GM10266 (cell line): Measurements from ENCODE around the gene SLC37A3.

Experiments used
- DNase-seq: peaks from one replicate; pipeline ENCODE4 v3.0.0; 2012; ENCODE audit errors: extremely low spot score
- TF ChIP-seq, protein P1 (sequence below): IDR thresholded peaks from 2 replicates; pipeline ENCODE4 v1.5.1; 2012; ENCODE audit warnings: mild to moderate bottlenecking, low read depth; ENCODE audit not compliant: control insufficient read depth, insufficient read depth; ENCODE audit errors: missing control alignments

Gene SLC37A3

DNA sequence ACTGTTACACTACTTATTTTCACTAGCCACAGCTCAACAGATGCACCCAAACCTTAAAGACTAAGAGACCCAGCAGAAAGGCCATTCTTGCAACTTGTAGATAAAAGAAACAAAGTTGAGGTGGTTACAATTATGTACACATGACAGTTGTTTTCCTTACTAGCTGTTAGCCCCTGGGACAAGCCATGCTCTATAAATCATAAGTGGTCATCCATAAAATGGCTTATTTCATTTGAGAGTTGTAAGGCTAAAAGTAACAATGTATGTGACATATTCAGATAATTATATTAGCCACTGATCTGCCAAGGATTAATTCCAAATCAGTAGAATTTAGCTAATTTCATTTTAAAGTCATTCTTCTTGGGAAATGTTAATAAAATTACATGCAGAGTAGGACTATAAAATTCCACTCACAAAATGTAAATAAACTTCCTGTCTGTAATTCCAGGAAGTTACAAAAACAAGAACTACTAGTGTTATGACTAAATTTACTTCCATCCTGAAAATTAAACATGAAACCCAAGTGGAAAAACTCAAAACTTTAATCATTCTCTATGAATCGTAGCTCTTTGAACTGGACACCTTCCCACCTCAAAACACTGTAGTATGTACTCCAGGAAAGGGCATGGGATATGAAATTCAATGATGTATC, 13.3 kb downstream of the SLC37A3 start:
- TF ChIP-seq, protein P1, sequence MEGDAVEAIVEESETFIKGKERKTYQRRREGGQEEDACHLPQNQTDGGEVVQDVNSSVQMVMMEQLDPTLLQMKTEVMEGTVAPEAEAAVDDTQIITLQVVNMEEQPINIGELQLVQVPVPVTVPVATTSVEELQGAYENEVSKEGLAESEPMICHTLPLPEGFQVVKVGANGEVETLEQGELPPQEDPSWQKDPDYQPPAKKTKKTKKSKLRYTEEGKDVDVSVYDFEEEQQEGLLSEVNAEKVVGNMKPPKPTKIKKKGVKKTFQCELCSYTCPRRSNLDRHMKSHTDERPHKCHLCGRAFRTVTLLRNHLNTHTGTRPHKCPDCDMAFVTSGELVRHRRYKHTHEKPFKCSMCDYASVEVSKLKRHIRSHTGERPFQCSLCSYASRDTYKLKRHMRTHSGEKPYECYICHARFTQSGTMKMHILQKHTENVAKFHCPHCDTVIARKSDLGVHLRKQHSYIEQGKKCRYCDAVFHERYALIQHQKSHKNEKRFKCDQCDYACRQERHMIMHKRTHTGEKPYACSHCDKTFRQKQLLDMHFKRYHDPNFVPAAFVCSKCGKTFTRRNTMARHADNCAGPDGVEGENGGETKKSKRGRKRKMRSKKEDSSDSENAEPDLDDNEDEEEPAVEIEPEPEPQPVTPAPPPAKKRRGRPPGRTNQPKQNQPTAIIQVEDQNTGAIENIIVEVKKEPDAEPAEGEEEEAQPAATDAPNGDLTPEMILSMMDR = no peak

DNA sequence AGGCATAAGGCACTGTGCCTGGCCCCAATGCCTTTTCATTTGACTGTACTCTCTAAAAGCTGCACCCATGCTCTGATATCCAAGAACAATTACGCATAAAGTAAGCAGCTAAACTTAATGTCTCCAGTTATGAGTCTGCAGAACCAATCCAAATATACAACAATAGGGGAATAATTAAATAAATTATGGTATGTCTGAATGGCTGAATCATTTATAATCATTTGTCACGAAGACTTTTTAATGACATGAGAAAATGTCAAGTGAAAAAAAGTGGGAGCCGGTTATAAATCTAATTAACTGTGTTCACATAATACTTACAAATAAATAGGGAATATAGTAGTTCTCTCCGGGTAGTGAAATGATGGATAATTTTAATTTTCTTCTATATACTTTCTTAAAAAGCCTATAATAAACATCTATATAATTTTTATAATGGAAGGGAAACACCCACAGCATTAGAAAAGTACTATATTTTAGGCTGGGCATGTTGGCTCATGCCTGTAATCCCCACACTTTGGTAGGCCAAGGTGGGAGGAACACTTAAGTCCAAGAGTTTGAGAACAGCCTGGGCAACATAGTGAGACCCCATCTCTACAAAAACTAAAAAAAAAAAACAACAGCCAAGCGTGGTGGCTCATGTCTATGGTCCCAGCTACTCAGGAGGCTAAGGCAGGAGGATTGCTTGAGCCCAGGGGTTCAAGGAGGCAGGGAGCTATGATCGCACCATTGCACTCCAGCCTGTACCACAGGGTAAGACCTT, 14.2 kb downstream of the SLC37A3 start:
- TF ChIP-seq, protein P1 = no peak
- DNase-seq = no peak

More for the DNA sequence above, 13.3 kb downstream of the SLC37A3 start:
- DNase-seq = no peak

DNA sequence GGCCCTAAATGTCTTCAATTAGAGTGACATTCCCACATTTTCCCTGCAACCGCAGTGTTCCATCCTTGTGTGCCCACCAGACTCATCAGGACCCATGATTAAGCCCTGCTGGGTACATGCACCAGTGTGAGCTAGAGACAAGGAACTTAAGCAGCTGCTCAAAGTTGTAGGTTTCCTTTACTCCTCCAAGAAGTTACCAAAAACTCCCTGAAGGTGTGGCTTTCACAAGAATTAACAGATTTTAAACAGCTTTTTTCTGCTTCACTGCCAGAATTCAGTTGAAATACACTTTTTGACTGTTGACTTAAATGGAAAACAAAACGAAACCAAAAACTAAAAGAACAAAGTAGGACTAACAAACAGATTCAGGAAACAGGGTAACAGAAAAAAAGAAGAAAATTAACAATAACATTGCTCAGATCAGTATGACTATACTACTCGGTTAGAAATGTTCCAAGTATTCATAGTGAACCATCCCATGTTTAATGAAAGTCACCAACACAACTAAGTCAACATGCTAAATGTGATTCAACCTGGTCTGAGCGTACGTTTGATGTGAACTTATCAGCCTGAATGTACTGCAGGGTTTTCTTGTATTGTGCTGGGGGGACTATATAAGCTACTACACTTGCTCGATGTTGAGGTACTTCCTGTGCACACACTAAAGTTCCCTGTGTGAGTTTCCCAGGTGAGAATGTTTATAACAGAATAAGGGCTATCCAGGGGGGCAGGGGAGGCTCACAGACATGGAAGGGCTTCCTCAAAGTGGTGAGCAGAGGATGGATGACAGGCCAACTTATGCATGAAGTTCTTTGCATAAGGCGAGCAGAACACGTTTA, 22.2 kb downstream of the SLC37A3 start:
- TF ChIP-seq, protein P1 = no peak
- DNase-seq = no peak

DNA sequence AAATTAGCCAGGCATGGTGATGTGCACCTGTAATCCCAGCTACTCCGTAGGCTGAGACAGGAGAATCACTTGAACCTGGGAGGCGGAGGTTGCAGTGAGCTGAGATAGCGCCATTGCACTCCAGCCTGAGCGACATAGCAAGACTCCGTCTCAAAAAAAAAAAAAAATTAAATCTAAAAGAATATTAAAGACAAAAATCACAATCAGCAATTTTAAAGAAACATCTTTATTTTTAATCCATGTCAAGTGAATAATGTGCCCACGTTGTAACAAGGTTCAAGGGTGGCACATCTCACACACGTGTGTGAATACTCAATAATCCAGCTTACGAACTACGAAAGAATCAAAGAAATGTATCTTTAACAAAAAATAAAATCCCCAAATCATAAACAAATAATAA, 23.0 kb downstream of the SLC37A3 start:
- DNase-seq = no peak
- TF ChIP-seq, protein P1 = no peak

DNA sequence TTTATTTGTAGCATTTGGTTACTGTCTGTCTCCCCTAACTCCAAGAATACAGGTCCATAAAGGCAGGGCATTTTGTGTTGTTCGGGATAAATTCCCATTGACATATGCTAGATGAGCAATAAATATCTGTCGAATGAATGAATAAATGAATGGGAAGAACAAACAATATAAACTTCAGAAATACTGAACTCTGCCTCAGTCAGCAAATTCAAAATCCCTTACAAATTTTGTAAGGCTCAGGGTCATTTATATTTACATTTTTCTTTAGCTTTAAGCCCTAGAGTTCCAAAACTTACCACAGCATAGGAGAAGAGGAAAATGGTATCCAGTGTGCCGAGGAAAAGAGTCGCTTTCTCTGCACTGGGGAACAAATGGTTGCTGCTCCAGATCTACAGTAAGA, 29.0 kb downstream of the SLC37A3 start:
- DNase-seq = no peak
- TF ChIP-seq, protein P1 = no peak

DNA sequence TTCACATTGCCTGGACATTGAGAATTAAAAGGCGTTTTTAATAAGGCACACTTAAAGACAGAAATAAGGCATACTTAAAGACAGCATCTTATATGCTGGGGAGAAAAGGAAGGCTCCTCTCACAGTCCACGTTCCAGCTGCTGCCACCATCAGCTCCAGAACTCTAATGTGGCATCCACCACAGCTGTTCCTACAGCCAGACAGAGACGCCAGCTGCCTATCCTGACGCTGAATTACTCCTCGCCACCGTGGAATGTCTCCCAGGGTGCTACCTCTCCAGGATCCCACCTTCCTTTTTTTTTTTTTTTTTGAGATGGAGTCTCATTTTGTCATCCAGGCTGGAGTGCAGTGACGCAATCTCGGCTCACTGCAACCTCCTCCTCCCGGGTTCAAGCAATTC, 30.8 kb downstream of the SLC37A3 start:
- no peak for DNase-seq

More for the DNA sequence above, 30.8 kb downstream of the SLC37A3 start:
- TF ChIP-seq, protein P1 = no peak
